Measurements from ENCODE around the gene PIP5K1A. TPM values are rescaled to one million over a fixed set of nuclear protein-coding genes. Genes with fewer than 3 reads are reported as not detected.

The PIP5K1A gene, protein sequence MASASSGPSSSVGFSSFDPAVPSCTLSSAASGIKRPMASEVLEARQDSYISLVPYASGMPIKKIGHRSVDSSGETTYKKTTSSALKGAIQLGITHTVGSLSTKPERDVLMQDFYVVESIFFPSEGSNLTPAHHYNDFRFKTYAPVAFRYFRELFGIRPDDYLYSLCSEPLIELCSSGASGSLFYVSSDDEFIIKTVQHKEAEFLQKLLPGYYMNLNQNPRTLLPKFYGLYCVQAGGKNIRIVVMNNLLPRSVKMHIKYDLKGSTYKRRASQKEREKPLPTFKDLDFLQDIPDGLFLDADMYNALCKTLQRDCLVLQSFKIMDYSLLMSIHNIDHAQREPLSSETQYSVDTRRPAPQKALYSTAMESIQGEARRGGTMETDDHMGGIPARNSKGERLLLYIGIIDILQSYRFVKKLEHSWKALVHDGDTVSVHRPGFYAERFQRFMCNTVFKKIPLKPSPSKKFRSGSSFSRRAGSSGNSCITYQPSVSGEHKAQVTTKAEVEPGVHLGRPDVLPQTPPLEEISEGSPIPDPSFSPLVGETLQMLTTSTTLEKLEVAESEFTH
- 42.5 to 53.0 TPM (median 43.5 TPM) in 5 replicates for total RNA-seq (2022; extraction: Qiagen RNA extraction; ENCODE audit: low read depth)

DNA sequence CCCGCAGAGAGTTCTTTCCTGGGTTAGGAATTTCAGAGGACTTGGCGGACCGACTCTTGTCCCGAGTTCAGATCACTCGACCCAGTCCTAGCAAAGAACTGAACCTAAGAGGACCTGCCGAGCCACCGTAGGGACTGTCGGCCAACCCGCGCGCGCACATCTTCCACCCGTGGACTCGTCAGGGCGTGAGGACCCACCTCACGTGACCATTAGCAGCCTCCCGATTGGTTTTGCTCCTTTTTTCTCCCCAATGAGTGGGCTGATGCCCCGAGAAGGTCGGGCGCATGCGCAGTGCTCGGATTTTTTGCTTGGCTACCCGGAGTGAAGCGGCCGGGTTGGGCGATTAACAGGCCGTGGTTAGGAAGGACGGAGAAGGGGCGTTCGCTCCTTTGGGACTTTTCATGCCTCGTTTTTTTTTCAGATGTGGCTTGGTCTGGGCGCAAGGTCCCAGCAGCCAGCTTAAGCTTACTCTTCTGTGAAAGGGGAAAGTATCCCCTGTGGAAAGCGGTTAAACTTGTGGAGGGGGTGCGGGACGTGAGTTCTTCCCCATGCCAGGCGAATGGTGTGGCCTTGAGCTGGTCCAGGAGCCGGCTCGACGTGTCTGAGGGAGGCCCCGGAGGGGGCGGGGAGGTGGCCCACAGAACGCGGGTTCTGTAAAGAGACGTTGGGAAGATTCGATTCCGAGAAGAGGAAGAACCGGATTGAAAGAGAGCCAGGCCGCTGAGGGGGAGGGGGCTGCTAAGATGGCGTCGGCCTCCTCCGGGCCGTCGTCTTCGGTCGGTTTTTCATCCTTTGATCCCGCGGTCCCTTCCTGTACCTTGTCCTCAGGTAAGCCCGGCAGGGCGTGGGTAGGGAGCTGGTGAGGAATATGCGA lies at the start of gene PIP5K1A:
Gene PIP5K1A (plus strand): TSS at position 299 of the 874 bp plus-strand sequence. CDS start 445 bp downstream, at position 744.

DNA sequence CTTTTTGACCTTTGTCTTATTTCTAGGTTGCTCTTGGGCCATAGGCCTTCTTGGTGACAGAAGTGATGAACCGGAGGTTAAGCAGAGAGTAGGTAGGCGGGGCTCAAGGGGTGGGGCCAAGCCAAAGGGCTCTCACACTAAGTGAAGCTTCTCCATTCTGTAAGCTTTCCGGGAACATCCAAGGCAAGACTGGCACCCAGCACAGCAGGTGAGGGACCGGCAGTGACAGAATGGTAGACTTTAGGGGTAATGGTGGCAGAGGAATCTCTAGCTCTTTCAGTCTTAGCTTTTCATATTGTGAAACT lies 41.9 kb upstream of the PIP5K1A start, which contains the start of gene TNFAIP8L2:
Gene TNFAIP8L2 (plus strand): TSS at position 135 of the 305 bp plus-strand sequence. CDS start 2,049 bp downstream, outside the sequence.

DNA sequence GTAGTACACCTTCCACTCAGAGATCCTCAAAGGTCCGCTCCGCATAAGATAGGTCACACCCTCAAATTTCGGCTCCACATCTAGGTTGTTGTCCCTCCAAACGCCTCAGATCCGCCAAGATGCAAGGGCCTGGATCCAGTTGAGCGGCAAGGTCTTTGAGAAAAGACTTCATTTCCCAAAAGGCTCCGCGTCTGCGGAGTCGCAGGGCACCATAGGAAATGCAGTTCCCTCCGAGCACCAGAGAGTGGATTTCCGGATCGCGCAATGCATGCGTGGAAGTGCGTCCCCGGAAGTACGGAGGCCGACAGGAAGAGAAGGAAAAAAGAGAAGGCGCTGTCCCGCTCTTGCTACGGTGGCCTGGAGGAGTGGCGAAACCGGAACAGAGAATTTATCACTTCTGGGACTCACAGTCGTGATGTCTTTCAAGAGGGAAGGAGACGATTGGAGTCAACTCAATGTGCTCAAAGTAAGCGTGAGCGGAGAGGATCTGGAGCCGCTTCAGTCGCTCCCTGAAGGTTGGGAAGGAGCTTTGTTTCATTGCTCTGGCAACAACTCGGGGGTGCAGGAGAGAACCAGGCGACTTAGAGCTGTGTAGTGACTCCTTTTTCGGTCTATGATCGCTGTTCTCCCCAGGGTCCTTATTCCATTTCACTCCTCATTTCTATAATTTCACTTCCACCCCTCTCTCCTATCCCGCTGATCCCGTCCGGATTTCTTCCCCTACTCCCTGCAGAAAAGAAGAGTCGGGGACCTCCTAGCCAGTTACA lies 32.4 kb upstream of the PIP5K1A start, which contains the start of the genes LYSMD1 and SCNM1:
Gene LYSMD1 (minus strand): TSS at position 165 of the 767 bp plus-strand sequence. CDS start 644 bp downstream, outside the sequence.
Gene SCNM1 (plus strand): TSS at position 407 of the 767 bp plus-strand sequence. CDS start 9 bp downstream, at position 416.

DNA sequence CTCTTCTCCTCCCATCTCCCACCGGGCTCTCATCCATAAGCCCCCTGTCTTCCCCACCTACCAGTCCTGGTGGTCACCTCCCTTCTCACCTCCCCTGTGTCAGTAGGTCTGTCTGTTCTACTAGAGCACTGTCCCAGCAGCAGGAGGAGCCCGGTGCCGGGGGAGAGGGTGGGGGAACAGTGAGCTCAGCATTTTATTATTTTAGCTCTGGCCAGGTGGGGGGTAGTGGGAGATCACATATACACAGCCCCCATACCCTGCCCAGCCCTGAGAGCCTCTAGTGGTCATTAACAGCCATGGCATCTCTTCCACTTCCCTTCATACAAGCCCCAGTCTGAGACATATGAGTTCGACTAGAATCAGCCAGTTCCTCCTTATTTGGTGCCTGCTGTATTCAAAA lies 22.5 kb upstream of the PIP5K1A start, which contains the start of gene TMOD4:
Gene TMOD4 (minus strand): TSS at position 119 of the 400 bp plus-strand sequence. CDS start 1,106 bp downstream, outside the sequence.

DNA sequence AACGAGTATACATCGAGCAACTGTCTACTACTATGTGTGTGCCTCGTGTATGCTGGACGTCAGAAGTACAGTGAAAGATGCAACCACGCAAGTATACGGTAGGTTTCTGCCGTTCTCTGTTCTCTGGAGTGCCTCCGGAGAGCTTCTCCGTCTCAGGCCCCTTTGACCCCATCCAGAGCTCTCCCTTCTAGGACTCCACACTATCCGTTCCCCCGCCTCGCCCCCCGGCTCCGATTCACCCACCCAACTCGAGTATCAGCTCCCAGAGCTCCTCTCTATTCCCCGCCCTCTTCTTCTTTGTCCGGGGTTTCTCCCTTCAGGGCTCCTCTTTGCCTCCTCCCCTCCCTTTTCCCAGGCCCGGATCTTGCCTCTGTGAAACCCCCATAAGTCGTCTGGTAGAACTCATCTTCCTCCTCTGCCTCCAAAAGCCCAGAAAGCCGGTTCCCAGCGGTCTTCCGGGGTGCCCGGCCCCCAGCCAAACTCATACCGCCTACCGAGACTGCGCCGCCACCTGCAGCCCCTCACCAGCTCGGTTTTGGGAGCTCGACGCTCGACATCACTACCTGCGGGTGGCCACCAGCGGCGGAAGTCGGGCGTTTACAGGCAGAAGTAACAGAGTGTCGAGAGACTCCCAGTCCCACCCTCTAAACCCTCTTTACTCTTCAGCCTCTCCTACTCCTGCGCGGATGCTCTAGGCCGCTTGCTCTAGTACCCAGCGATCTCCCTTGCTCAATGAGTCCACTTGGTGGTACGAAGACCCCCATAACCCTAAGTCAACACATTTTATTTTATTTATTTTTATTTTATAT lies 8.5 kb upstream of the PIP5K1A start, which contains the start of gene VPS72:
Gene VPS72 (minus strand): TSS at position 561 of the 809 bp plus-strand sequence. CDS start 76 bp downstream, at position 485.

DNA sequence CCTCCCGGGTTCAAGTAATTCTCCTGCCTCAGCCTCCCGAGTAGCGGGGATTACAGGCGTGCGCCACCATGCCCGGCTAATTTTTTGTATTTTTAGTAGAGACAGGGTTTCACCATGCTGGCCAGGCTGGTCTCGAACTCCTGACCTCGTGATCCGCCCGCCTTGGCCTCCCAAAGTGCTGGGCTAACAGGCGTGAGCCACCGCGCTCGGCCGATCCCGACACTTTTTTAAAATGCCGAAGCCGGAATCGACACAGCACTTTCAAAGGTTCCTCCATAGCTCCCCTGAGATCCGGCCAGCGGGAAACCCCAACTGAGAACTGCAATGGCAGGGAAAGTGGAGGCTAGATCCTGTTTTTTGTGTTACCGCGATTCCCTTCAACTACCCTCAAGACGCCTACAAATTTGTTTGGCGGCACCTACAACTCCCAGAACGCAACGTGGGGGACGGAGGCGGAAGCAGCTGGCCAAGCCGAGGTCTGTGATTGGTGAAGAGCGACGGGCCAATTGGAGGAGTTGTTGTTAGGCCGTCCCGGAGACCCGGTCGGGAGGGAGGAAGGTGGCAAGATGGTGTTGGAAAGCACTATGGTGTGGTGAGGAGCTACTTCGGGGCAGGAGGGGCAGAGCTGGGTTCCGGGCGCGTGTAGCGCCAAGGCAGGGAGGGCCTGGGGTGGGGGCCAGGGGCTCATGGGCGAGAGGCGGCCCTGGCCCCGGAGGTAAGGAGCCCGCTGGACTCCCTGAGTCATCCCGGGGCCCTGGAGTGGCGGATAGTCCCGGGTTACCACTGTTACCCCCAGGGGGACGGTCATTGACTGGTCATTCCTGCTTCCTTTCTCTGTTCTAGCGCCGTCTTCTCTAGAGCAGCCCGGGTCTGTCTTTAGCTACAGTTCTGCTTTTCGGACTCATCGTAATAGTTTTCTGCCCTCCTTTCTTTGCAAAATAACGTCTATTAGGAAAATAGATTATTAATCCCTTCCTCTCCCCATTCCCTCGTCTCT lies 56.2 kb downstream of the PIP5K1A start, which contains the start of gene PSMD4:
Gene PSMD4 (plus strand): TSS at position 518 of the 997 bp plus-strand sequence. CDS start 49 bp downstream, at position 567.

DNA sequence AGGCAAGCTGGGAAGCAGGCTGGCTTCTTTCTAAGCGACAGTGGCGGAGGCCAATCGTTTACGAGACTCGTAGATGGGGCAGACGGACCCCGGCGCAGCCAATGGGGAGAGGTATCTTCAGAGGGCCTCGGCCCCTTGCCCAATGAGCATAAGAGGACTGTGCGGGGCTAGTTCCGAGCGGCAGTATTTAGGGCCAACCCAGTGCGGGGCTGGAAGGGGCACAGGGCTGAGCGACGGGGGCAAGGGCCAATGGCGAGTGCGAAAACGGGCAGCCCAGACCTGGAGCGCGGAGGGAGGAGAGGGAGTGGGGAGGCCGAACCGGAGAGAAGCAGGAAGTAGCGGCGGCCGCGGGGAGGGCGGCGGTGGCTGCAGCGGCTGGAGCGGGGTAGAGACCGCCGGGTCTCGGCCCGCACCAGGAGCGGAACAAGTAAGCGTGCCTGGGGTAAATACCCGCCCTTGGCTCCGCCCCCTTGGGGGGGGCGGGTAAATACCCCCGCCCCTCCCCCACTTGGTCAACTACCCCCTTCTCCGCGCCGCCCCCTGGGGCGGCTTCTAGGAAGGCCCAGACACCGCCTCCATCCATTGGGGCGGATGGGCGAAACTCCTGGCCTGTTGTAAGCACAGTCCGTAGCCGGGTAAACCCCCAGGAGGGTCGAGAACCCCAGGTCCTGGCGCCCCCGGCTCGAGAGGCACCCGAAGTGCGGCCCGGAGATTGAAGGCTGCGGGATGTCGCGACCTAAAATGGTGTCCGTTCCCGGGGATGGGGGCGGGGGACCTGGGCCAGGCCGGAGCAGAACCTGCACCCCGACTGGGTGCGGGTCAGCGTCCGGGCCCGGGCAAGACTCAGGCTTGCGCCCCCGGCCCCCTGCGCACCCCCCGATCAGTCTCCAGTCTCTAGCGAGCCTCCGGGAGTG lies 83.9 kb downstream of the PIP5K1A start, which contains the start of gene ZNF687:
Gene ZNF687 (plus strand): TSS at position 331 of the 914 bp plus-strand sequence. CDS start 3,993 bp downstream, outside the sequence.

Other genes starting within 250 kb of the PIP5K1A start
- 240 to 250 TPM (median 247 TPM) in 5 replicates for gene CERS2, start 223.7 kb upstream of the PIP5K1A start, total RNA-seq (2022; extraction: Qiagen RNA extraction; ENCODE audit: low read depth)
- gene ANXA9, start 216.3 kb upstream of the PIP5K1A start, total RNA-seq (2022; extraction: Qiagen RNA extraction; ENCODE audit: low read depth): 0.54 to 1.3 TPM (median 0.70 TPM) in 5 replicates
- gene MINDY1, start 191.7 kb upstream of the PIP5K1A start, total RNA-seq (2022; extraction: Qiagen RNA extraction; ENCODE audit: low read depth): 2.2 to 3.4 TPM (median 2.7 TPM) in 5 replicates
- gene PRUNE1, start 190.1 kb upstream of the PIP5K1A start, total RNA-seq (2022; extraction: Qiagen RNA extraction; ENCODE audit: low read depth): 11.4 to 16.9 TPM (median 14.9 TPM) in 5 replicates
- 0.06 to 0.20 TPM (median 0.13 TPM) in 4 of 5 replicates, not detected in the other for gene BNIPL, start 162.0 kb upstream of the PIP5K1A start, total RNA-seq (2022; extraction: Qiagen RNA extraction; ENCODE audit: low read depth)
- gene C1orf56, start 150.8 kb upstream of the PIP5K1A start, total RNA-seq (2022; extraction: Qiagen RNA extraction; ENCODE audit: low read depth): 4.7 to 8.8 TPM (median 7.3 TPM) in 5 replicates
- gene CDC42SE1, start 138.9 kb upstream of the PIP5K1A start, total RNA-seq (2022; extraction: Qiagen RNA extraction; ENCODE audit: low read depth): 70.2 to 82.4 TPM (median 75.5 TPM) in 5 replicates
- 10.3 to 19.6 TPM (median 18.6 TPM) in 5 replicates for gene MLLT11, start 138.2 kb upstream of the PIP5K1A start, total RNA-seq (2022; extraction: Qiagen RNA extraction; ENCODE audit: low read depth)
- 3.3 to 3.8 TPM (median 3.4 TPM) in 5 replicates for gene GABPB2, start 127.8 kb upstream of the PIP5K1A start, total RNA-seq (2022; extraction: Qiagen RNA extraction; ENCODE audit: low read depth)
- gene SEMA6C, start 51.9 kb upstream of the PIP5K1A start, total RNA-seq (2022; extraction: Qiagen RNA extraction; ENCODE audit: low read depth): 1.1 to 1.6 TPM (median 1.3 TPM) in 5 replicates
- not detected in 5 replicates for gene TNFAIP8L2, start 41.9 kb upstream of the PIP5K1A start, total RNA-seq (2022; extraction: Qiagen RNA extraction; ENCODE audit: low read depth)
- gene LYSMD1, start 32.6 kb upstream of the PIP5K1A start, total RNA-seq (2022; extraction: Qiagen RNA extraction; ENCODE audit: low read depth): 5.7 to 9.4 TPM (median 6.1 TPM) in 5 replicates
- 43.6 to 49.9 TPM (median 48.2 TPM) in 5 replicates for gene SCNM1, start 32.4 kb upstream of the PIP5K1A start, total RNA-seq (2022; extraction: Qiagen RNA extraction; ENCODE audit: low read depth)
- 0.29 TPM in 1 of 5 replicates, not detected in the others for gene TMOD4, start 22.6 kb upstream of the PIP5K1A start, total RNA-seq (2022; extraction: Qiagen RNA extraction; ENCODE audit: low read depth)
- gene VPS72, start 8.4 kb upstream of the PIP5K1A start, total RNA-seq (2022; extraction: Qiagen RNA extraction; ENCODE audit: low read depth): 44.9 to 58.1 TPM (median 45.6 TPM) in 5 replicates
- 161 to 222 TPM (median 192 TPM) in 5 replicates for gene PSMD4, start 56.2 kb downstream of the PIP5K1A start, total RNA-seq (2022; extraction: Qiagen RNA extraction; ENCODE audit: low read depth)
- 11.8 to 15.4 TPM (median 14.3 TPM) in 5 replicates for gene ZNF687, start 83.7 kb downstream of the PIP5K1A start, total RNA-seq (2022; extraction: Qiagen RNA extraction; ENCODE audit: low read depth)
- 25.8 to 29.8 TPM (median 27.9 TPM) in 5 replicates for gene PI4KB, start 128.9 kb downstream of the PIP5K1A start, total RNA-seq (2022; extraction: Qiagen RNA extraction; ENCODE audit: low read depth)
- 23.8 to 26.9 TPM (median 25.9 TPM) in 5 replicates for gene RFX5, start 148.7 kb downstream of the PIP5K1A start, total RNA-seq (2022; extraction: Qiagen RNA extraction; ENCODE audit: low read depth)
- gene SELENBP1, start 174.2 kb downstream of the PIP5K1A start, total RNA-seq (2022; extraction: Qiagen RNA extraction; ENCODE audit: low read depth): 5.4 to 7.8 TPM (median 6.2 TPM) in 5 replicates
- 340 to 454 TPM (median 407 TPM) in 5 replicates for gene PSMB4, start 201.0 kb downstream of the PIP5K1A start, total RNA-seq (2022; extraction: Qiagen RNA extraction; ENCODE audit: low read depth)

Data from A549 treated with RU486 at 1 μM for 4 hours (cell line).